Thoracic aorta (tissue), 2 donors: Measurements from ENCODE around the gene RHBG. TPM values are rescaled to one million over a fixed set of nuclear protein-coding genes. Genes with fewer than 3 reads are reported as not detected.

ENCODE experiments used
- ATAC-seq: fragments of 150-250 bp; one replicate; pipeline ENCODE4 v1.8.0; 2017; ENCODE audit warnings: low read depth; ENCODE audit not compliant: insufficient number of reproducible peaks, low FRiP score
- DNase-seq: peaks from one replicate; pipeline ENCODE4 v3.0.0-alpha.2; 2020; ENCODE audit warnings: low spot score
- H3K27ac ChIP-seq, 2 donors: fragments of 200-600 bp; sonication (generic); 1 replicate in 1 of 2; 2 replicates in 1 of 2; pipeline ENCODE4 v1.5.1; 2016; ENCODE audit warnings: mild to moderate bottlenecking in 2 of 2, moderate library complexity in 2 of 2
- H3K27me3 ChIP-seq: fragments of 200-600 bp; sonication (generic); replicated peaks from 2 replicates; pipeline ENCODE4 v1.6.0; 2016; ENCODE audit warnings: mild to moderate bottlenecking; ENCODE audit not compliant: insufficient read depth
- H3K36me3 ChIP-seq: fragments of 200-600 bp; sonication (generic); one replicate; pipeline ENCODE4 v1.5.1; 2016
- H3K4me1 ChIP-seq, 2 donors: fragments of 200-600 bp; sonication (generic); 1 replicate in 1 of 2; 2 replicates in 1 of 2; pipeline versions ENCODE4 v1.5.1 to v1.6.0; 2016; ENCODE audit warnings: low read depth in 2 of 2, mild to moderate bottlenecking in 1 of 2; ENCODE audit not compliant: control insufficient read depth in 1 of 2
- H3K4me3 ChIP-seq: fragments of 200-600 bp; sonication (generic); 2 replicates; pipeline ENCODE4 v1.5.1; 2016; ENCODE audit warnings: mild to moderate bottlenecking
- H3K9me3 ChIP-seq: fragments of 200-600 bp; sonication (generic); 2 replicates; pipeline ENCODE4 v1.5.1; 2016
- total RNA-seq, 2 donors: library from RNA; depleted of rRNA; stranded (reverse); fragments of >200 nt; gene quantifications; one replicate each; pipeline versions ENCODE4 v1.1.0 to v1.2.3, GENCODE V29; 2016
- TF ChIP-seq, protein P1 (sequence below): fragments of 200-600 bp; sonication (generic); IDR thresholded peaks from one replicate; pipeline ENCODE4 v1.5.1; 2019; ENCODE audit warnings: antibody characterized with exemption

The RHBG gene
- total RNA-seq, 2 donors from 2014 or later = not detected

- Histone ChIP-seq H3K9me3 (no peaks in the 10 kb centered on the region), H3K36me3 (no peaks in the 10 kb centered on the region), H3K27me3 (no peaks in the 10 kb centered on the region), H3K4me3 (no peak overlapping the region), H3K27ac (no peak overlapping the region), H3K4me1 (no peaks in the 10 kb centered on the region)
- DNase-seq = no peak
- TF ChIP-seq, protein P1, sequence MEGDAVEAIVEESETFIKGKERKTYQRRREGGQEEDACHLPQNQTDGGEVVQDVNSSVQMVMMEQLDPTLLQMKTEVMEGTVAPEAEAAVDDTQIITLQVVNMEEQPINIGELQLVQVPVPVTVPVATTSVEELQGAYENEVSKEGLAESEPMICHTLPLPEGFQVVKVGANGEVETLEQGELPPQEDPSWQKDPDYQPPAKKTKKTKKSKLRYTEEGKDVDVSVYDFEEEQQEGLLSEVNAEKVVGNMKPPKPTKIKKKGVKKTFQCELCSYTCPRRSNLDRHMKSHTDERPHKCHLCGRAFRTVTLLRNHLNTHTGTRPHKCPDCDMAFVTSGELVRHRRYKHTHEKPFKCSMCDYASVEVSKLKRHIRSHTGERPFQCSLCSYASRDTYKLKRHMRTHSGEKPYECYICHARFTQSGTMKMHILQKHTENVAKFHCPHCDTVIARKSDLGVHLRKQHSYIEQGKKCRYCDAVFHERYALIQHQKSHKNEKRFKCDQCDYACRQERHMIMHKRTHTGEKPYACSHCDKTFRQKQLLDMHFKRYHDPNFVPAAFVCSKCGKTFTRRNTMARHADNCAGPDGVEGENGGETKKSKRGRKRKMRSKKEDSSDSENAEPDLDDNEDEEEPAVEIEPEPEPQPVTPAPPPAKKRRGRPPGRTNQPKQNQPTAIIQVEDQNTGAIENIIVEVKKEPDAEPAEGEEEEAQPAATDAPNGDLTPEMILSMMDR = no peak
- no peak for ATAC-seq
These were observed 32.7 kb downstream of the RHBG start for GRCh38 chr1:156401681-156402081.

GRCh38 chr1:156402331-156403020 is 33.5 kb downstream of the RHBG start:
- H3K4me3 ChIP-seq = no peak overlapping the region
- no peaks in the 10 kb centered on the region for H3K27me3 ChIP-seq
- TF ChIP-seq, protein P1 = no peak
- no peaks in the 10 kb centered on the region for H3K9me3 ChIP-seq
- ATAC-seq = no peak
- H3K27ac ChIP-seq = no peak overlapping the region
- no peak for DNase-seq
- H3K36me3 ChIP-seq = no peaks in the 10 kb centered on the region
- H3K4me1 ChIP-seq = no peaks in the 10 kb centered on the region

DNA sequence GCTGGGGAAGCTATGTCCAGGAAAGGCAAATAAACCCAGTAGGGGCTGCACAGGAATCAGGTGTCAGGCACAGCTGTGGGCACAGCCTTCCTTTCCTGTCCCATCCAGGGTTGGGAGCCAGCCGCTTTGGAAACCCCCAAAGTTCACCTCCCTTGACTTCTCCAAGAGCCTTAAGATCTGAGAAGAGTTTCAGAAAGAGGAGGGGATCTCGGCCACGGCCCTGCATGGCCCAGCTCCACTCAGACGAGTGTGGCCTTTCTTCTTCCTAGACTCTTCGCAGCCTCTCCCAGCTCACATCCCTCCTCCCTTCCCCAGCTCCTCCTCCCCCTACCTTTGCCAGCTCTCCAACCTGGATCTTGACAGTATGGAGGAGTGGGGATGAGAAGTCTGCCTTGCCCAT is 36.7 kb downstream of the RHBG start:
- TF ChIP-seq, protein P1 = no peak
- Histone ChIP-seq H3K36me3 (no peaks in the 10 kb centered on the region), H3K4me3 (no peak overlapping the region), H3K27me3 (no peaks in the 10 kb centered on the region), H3K4me1 (no peaks in the 10 kb centered on the region), H3K9me3 (no peaks in the 10 kb centered on the region), H3K27ac (no peak overlapping the region)
- DNase-seq (no peak), ATAC-seq (no peak)

DNA sequence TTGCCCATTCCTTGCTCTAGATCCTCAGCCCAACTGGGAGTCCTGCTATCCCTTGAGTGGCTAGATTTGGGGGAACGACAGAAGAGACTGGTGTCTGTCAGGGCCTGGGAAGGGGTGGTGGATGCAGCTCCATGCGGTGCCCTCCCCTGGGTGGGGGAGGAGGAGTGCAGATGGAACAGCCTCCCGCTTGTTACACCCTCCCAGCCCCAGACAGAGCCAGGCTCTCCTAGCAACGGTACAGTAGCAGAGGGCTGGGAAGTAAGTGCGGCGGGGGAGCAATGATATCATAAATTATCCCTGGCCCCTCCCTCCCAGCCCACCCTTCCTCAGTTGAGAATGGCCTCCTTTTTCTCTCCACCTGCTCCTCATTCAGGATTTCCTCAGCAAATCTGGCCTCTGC is 37.2 kb downstream of the RHBG start:
- Histone ChIP-seq H3K27ac (no peak overlapping the region), H3K36me3 (no peaks in the 10 kb centered on the region), H3K4me3 (no peak overlapping the region), H3K27me3 (no peaks in the 10 kb centered on the region), H3K4me1 (no peaks in the 10 kb centered on the region), H3K9me3 (no peaks in the 10 kb centered on the region)
- no peak for DNase-seq
- TF ChIP-seq, protein P1 = no peak
- no peak for ATAC-seq

- Histone ChIP-seq H3K4me3 (no peak overlapping the region), H3K4me1 (no peaks in the 10 kb centered on the region), H3K27ac (no peak overlapping the region), H3K27me3 (no peaks in the 10 kb centered on the region), H3K36me3 (no peaks in the 10 kb centered on the region), H3K9me3 (no peaks in the 10 kb centered on the region)
- DNase-seq (no peak), ATAC-seq (no peak)
- TF ChIP-seq, protein P1 = no peak
These were observed 38.3 kb downstream of the RHBG start for GRCh38 chr1:156407344-156407743.
